HG02642 (cell line): ENCODE data around the gene NSRP1.
"Not testable (repeated sequence)": the region's sequence is repeated elsewhere in the genome, so short reads cannot be mapped to it uniquely, and the experiment has no call there.

Experiments used
- ATAC-seq: cut with Tn5 transposase; IDR thresholded peaks from one replicate; pipeline ENCODE4 v1.9.1; 2021; ENCODE audit warnings: mild to moderate bottlenecking; ENCODE audit not compliant: unreplicated experiment, poor library complexity

Gene NSRP1

DNA sequence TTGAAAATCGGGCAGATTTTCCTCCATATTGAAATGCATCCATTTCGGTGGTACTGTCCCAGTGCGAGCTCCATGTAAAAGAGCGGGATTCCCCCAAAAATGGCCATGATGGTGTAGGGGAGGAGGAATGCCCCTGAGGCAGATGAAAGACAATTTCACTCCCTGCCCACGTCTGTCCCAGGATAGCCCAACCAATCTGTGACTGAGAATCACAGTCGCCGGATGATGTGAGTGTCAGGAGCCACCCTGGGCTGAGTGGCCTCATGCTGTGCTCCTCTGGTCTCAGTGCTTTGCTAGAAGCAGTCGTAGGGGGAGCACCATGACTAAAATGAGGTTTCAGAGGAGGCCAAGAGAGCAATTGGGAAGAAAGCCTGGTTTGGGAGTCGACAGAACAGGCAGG is 102.2 kb downstream of the NSRP1 start:
- ATAC-seq: no peak

DNA sequence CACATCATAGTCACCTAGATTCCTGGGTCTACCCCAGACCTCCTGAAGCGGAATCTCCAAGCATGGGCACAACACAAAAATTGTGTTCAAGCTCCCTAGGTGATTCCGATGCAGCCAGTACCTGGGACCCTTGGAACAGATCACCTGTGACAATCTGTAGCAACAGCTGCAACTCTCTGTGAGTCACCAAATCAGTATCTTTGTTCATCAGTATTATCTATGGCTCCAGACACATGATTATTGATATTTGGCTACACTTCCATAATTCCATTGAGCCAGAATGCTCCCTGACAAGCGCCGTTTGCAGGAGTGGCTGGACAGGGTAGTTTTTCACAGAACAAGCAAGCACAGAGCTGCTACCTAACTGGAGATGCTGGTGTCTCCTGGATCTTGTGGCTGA is 102.7 kb downstream of the NSRP1 start:
- no peak for ATAC-seq

DNA sequence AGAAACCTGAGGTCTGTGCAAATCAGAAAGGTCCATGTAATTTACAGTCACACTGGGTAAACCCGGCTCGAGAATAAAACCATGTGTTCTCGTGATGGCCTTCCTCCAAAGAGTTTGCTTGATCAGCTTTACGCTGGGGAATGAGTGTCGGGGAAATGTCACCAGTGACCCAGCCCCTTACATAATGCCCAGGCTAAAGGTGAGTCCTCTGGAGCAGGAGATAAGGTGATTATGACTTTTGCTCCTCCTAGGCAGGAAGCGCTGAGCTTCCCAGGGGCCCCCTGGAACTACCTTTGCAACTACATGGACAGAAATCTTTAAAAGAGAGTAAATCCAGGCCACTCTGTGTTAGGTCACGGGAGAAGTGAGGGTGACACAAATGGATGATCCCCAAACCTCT is 103.2 kb downstream of the NSRP1 start:
- ATAC-seq: no peak

DNA sequence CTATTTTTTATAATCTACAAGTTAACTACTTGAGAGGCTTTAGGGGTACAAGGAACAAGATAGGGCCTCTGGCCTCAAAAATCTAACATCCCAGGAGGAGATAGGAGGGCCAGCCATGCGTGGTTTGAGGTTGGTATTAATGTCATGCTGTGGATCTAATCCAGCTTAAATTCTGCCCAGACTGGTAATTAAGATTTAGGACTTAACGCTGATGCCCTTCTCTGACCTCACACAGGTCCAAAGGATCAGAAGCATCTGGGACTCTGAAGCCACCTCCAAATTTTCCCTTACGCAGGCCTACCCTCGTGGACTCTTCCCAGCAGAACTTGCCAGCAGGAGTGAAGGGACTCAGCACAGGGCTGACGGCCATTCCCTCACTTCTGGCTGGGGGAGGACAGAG is 103.8 kb downstream of the NSRP1 start:
- no peak for ATAC-seq

DNA sequence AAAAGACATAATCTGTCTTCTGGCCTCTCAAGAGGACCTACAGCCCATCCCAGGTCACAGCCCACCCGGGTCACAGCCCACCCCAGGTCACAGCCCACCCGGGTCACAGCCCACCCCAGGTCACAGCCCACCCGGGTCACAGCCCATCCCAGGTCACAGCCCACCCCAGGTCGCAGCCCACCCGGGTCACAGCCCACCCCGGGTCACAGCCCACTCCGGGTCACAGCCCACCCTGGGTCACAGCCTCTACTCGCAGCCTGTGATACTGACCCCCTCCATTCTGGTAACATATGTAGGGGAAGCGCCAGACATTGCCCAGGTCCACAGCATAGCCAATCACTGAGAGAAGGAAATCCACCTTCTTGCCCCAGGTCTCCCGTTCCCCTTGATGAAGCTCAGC is 104.7 kb downstream of the NSRP1 start:
- ATAC-seq: no peak

DNA sequence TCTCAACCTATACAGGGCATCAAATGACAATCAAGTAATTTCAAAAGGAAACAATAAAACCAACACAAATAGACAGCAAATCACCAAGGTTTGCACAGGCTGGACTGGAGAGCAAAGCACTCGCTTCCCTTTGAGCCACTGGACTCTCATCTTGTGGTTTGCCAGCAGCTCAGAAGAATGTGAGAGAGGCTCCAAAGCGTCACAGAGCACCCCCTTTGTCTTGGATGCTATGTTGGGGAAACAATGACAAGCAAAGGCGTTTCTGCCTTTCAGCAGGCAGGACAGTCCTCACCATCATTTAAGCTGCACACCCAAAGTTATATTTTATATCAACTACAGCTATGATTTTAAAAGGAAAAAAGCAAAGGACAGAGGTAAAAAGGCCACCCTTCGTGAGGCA is 105.6 kb downstream of the NSRP1 start:
- no peak for ATAC-seq

DNA sequence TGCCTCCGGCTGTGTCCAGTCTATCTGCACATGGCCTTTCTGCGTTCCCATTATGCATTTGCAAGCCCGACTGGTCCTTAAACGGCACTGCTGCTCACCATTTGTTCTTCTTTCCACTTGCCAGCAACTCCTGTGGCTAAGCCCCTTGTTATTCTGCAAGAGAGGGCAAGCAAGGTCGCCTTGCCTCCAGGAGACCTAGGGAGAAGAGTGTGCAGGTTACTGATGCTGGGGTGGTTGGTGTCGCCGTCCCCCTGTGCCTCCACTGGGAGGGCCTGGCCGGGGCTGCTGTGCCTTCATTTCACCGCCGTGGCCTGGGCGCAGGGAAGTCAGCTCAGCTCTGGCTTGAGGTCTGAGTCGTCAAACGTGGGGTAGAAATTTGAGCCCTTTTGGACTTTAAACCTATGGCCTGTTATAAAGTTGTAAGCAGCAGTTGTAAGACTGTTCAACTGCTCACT is 106.1 kb downstream of the NSRP1 start:
- ATAC-seq: no peak

DNA sequence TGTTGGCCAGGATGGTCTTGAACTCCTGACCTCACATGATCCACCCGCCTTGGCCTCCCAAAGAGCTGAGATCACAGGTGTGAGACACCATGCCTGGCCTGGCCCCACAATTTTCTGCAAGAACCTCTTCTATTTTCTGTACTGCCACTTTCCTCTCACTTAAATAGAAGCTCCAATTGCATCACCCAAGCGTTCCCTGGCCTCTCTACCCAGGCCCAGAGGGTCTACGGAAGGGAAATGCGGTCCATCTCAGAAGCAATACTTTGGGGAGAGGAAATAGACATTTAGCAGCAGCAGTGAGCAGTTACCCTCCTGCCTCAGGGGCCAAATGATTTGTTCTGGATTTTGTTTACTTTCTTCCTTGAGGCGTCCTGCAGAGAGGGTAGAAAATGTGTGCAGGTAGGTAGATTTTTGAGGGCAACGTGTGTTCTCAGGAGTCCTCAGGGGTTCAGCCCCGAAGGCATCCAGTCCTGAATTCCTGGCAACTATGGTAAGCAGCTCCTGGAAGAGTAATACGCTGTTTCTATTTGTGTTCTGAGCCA is 107.9 kb downstream of the NSRP1 start:
- ATAC-seq: no peak

DNA sequence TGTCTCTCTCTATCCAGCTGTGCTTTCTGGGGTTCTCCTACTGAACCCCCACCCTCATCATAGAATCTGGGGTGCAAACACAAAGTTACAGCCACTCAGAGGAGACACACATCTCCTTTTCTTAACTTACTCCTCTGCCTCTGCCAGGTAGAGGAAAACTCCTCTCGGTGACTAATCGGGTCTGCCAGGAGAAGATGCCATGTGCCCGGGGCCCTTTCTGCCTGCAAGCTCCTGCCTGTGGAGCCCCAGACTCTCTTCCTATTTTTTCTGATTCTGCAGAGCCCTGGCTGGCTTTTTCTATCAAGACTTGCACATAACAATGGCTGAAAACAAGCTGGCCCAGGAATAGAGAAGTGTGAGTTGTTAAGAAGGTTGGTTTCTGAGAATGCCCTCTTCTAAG is 108.5 kb downstream of the NSRP1 start:
- ATAC-seq: no peak

DNA sequence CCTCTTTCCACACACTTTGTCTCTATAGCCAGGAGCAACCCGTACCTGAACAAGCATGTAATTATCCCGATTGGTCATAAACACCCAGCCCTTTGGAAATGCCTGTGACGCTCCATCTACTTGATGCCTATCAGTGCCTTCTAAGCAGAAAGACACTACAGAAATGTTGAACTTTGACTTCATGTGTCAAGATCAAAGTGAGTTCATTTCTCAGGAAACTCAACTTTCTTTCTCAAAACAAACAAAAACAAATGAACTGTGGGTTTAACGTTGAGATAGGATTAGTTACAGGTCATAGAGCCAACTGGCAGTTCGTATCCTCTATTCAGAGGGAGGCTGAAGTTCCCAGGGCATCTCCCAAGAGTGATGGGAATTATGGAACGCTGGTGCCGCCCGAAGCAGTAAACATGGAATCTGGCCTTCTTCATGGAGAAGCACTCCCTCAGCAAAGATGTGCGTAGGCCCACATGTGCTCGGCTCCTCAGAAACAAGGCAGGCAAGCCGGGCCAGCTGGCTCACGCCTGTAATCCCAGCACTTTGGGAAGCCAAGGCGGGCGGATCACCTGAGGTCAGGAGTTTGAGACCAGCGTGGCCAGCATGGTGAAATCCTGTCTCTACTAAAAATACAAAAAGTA is 109.4 kb downstream of the NSRP1 start:
- ATAC-seq: no peak

DNA sequence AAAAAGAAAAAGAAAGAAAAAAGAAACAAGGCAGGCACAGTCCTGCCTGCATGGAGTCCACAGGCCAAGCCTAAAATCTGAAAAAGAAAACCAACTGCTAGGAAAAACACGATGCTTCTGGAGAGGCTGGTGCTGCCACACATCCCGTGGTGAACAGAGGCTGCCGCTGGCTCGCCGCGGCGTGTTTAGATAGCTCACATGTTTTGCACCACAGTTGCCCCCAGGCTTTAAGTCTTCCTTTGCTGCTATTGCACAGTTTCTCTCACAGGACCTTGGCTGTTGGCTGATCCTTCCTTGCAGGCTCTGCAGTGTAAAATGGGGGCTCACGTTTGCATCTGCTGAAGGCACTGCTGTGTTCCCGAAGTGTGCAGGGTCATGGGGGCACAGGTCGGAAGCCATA is 110.3 kb downstream of the NSRP1 start:
- no peak for ATAC-seq

DNA sequence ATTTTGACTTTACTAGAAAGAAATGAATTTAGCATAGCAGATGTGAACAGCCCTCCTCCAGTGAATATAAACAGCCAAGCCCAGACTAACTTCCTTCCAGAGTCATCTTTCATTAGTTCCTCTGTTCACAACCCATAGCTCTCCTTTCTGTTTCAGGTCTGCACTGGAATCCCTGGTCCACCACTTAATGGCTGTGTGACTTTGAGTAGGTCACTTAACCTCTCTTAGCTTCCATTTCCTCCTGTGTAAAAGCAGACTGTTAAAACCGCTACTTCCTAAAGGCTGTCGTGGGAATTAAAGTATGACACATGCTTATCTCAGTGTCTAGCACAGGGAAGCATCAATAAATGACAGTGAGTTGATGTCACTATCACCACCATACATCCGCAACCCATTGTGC is 111.4 kb downstream of the NSRP1 start:
- no peak for ATAC-seq

DNA sequence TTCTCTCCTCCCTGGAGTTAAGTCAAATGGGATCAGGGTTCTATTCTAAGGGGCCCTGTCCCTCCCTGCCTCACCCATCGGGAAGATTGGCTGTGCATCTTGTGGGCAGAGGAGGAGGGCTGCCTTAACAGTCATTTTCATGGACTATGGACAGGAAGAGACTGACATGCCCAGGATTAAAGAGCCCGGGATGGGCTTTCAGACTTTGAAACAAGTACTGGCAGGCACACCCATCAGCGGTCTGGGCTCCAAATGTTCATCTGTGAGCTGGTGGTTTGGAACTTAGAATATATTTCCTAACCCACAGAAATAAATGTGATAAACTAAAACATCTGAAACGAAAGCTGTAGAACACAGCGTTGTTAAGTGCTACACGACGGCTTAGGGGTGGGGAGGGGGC is 112.4 kb downstream of the NSRP1 start:
- no peak for ATAC-seq

DNA sequence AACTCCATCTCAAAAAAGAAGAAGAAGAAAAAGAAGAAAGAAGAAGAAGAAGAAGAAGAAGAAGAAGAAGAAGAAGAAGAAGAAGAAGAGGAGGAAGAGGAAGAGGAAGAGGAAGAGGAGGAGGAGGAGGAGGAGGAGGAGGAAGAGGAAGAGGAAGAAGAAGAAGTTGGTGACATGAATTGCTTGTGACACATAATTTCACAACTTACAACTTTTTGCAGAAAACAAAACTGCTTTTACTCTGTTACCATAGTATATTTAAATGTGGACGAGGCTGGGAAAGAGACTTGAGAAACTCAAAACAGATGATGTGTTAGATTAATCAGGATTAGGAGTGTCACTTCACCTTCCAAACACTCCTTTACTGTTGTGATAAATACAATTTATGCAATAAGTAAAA is 113.4 kb downstream of the NSRP1 start:
- ATAC-seq: not testable (repeated sequence)

DNA sequence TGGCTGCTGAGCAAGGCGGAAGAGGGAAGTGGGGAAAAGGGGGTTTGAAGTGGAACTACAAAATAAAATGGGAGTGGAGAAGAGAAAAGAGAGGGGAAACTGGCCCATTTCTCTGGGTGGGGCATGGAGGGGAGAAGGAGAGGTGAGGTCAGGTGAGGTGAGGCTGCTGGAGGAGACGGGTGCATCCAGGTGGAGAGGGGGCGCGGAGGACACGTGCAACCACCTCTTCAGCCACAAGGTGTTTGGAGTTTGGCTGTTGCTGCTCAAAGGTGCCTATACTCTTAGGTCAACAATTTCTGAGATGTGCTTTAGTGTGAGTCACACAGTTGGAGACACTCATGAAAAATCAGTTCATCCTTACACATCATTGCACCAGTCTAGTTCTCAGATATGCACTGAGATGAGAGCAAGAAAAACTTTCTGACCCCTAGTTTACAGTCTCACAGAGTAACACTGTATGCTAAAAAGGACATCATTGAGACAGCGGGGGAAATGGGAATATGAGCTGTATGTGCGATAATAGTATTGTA is 114.0 kb downstream of the NSRP1 start:
- no peak for ATAC-seq

DNA sequence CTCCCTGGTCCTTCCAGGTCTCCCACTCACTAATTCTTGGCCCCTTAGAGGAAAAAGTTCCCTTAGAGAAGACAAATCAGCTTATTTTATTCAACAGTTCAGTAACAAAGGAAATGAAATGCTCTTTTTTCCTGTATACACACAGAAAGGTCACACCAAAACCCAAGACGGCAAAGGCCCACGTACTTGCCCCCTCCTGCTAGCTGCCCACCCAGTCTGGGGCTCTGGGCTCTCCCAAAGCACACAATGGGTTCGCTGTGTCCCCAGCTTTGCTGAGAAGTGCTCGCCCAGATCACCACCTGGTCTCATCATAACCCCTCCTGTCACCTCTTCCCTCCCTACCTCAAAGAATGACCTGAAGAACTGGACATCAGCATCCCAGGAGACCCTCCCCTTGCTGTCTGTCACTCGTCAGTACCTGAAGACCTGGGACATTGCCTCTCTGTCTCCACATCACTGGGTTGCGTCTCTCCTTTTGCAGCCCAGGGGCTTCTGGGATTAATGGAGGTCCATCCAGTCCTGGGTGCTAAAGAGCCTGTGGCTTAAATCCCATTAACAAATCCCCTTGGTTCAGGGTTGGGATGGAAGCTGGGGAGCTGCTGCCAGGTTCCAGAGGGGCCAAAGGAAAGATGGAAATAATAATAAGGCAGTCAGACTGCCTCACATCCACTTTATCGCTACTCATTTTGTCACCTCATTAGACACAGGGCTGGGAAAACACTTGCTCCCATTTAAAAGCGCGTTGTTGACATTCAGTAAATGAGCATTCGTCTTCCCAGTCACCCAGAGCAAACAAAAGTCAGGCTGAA is 115.6 kb downstream of the NSRP1 start:
- no peak for ATAC-seq

DNA sequence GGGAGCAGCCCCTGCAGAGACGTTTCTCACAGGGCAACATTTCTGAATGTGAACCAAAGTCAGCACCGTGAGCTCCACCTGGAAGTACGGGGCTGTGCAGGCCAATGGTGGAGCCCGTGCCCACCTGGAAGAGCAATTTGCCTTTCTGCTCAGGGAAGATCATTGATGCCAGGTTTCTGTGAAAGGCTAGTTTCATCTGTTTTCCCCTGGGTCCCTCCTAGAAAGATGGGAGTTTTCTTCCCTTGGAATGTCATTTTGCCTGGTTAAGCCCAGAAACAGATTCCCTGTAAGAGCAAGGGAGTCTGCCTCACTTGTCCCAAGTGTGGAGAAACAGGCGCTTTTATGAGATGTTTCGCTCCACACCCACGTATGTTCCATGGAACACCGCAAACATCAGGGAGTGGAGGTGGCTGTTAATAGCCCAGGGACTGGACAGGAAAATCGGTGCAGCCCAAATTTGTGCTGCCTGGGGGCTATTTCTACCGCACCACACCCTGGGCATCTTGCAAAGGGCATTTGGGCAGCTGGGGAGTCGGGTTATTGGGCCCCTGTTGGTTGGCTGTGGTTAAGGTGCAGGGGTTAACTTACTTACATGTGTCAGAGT is 116.3 kb downstream of the NSRP1 start:
- ATAC-seq: no peak

DNA sequence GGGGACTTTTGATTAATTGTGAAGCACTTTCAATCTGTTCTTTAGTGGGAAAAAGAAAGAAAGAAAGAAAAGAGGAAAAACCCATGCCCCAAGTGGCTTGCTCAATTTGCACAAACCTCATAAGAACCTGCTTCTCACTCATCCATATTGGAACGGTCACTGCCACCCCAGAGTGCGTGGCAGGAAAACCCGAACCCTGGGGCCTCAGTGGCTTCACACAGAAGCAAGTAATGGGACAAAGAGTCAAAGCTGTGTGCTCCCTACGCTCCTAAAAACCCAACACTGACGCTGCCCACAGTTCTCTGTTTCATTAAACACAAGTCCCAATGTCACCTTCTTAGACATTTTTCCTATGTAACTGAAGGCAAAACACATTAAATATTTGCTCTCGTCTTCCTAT is 117.7 kb downstream of the NSRP1 start:
- no peak for ATAC-seq

DNA sequence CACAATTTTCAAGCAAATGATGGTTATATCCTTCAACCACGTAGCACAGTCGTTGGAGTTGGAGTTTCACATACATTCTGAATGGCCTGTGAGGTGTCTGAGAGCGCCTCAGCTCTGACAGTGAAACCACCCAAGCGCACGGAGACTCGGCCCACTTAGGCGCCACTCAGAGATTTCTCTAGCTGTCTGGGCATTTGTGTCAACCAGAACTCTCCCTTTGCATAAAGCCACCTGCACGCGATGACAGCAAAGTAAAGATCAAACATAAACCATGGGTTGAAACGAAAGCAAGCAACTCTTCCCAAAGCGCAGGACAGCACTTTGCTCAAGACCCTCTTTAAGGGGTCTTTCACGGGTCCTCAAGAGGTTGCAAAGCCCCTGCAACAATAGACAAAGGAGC is 118.3 kb downstream of the NSRP1 start:
- peak; percentile 45 for ATAC-seq

DNA sequence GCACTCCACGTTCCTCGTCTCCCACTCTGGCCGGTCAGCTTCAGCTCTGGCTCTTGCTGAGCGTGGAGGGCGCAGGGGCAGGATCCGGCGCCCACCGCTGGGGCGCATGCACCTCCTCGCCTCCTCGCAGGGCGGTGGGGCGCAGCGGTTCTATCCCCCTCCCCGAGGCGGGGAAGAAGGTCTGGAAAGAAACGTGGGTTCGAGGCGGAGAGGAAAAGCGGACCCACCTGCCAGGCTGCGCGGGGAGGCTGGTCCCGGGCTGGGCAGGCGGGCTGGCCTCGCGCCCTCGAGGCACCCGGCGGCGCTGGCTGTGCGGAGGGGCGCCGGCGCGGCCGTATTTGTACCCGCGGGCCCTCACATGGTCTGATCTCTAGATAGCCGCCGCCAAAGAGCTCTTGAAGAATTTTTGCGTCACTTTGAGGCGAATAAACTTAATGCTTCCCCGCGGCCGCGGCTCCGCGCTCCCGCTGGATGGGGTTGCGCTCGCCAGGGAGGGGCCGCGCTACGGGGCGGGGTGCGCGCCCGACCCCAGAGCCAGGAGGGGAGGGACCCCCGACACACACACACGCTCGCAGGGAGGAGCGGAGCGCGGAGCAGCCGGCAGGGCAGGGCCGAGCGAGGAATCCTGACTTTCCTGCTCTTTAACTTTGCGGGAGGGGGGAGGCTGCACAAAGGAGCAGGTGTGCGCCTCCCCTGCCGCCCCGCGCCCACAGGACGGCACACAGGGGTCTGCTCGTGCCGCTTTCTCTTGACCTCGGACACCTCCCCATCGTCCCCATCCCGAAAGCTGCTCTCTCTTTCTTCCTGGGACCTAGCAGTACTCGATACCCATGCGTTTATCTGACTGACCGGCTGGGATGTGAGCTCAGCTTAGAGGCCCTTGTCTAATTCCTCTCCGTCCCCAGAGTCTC is 119.0 kb downstream of the NSRP1 start, which contains the start of gene SLC6A4:
Gene SLC6A4, minus strand, starts transcription at position 312 of the 911 bp plus-strand sequence. CDS start 13,739 bp downstream, outside the sequence.
- peak; percentile 9 for ATAC-seq
